WTC11 (cell line): ENCODE results near the gene NKAIN4. TPM values are rescaled to one million over a fixed set of nuclear protein-coding genes. Genes with fewer than 3 reads are reported as not detected.

Experiments used
- ATAC-seq: fragments of 200-7000 bp; cut with Tn5 transposase; 2 replicates; pipeline ENCODE4 v1.10.0; 2021; ENCODE audit warnings: mild to moderate bottlenecking, moderate library complexity
- CTCF ChIA-PET: fragments of 300-600 bp; sonication (Branson Sonifier 250); formaldehyde crosslinking; loops from one replicate; lab custom pipeline; 2021; ENCODE audit warnings: antibody characterized with exemption; lab: Charles Lee
- POLR2A ChIA-PET: fragments of 350-600 bp; sonication (Branson Sonifier 250); formaldehyde crosslinking; loops from one replicate; lab custom pipeline; 2021; ENCODE audit warnings: antibody characterized with exemption; lab: Charles Lee
- DNase-seq: peaks from one replicate; pipeline ENCODE4 v3.0.0; 2021; ENCODE audit warnings: low spot score
- H3K27ac Mint-ChIP-seq: 2 replicates; pipeline ENCODE4 v1.8.0; 2021; ENCODE audit warnings: mixed read lengths
- H3K27me3 Mint-ChIP-seq: 2 replicates; pipeline ENCODE4 v1.8.0; 2021; ENCODE audit warnings: low read depth, mild to moderate bottlenecking, moderate library complexity, mixed read lengths
- H3K36me3 Mint-ChIP-seq: 2 replicates; pipeline ENCODE4 v1.8.0; 2021; ENCODE audit warnings: mixed read lengths
- H3K4me1 Mint-ChIP-seq: 2 replicates; pipeline ENCODE4 v1.8.0; 2022; ENCODE audit warnings: mixed read lengths
- H3K4me3 Mint-ChIP-seq: 2 replicates; pipeline ENCODE4 v1.8.0; 2021; ENCODE audit warnings: mild to moderate bottlenecking, moderate library complexity, mixed read lengths
- H3K9me3 Mint-ChIP-seq: 2 replicates; pipeline ENCODE4 v1.8.0; 2021; ENCODE audit warnings: mixed read lengths
- ATF1 ChIP-seq: sonication (generic); formaldehyde crosslinking; IDR thresholded peaks from 2 replicates; pipeline ENCODE4 v1.8.1; 2023; ENCODE audit warnings: mild to moderate bottlenecking, moderate library complexity, missing genetic modification reagents
- E2F5 ChIP-seq: sonication (generic); formaldehyde crosslinking; IDR thresholded peaks from 2 replicates; pipeline ENCODE4 v1.8.1; 2022; ENCODE audit warnings: mild to moderate bottlenecking, moderate library complexity, missing genetic modification reagents
- FOXK1 ChIP-seq: sonication (generic); formaldehyde crosslinking; IDR thresholded peaks from 2 replicates; pipeline ENCODE4 v1.8.0; 2022; ENCODE audit warnings: mild to moderate bottlenecking, moderate library complexity, missing genetic modification reagents
- PRDM15 ChIP-seq: sonication (generic); formaldehyde crosslinking; IDR thresholded peaks from 2 replicates; pipeline ENCODE4 v1.8.0; 2022; ENCODE audit warnings: missing genetic modification reagents
- PREB ChIP-seq: sonication (generic); formaldehyde crosslinking; IDR thresholded peaks from 2 replicates; pipeline ENCODE4 v1.8.1; 2022; ENCODE audit warnings: mild to moderate bottlenecking, missing genetic modification reagents, moderate library complexity, borderline replicate concordance
- SMAD3 ChIP-seq: sonication (generic); formaldehyde crosslinking; IDR thresholded peaks from 2 replicates; pipeline ENCODE4 v1.8.0; 2022; ENCODE audit warnings: missing genetic modification reagents, mild to moderate bottlenecking, borderline replicate concordance
- TCF7 ChIP-seq: sonication (generic); formaldehyde crosslinking; IDR thresholded peaks from 2 replicates; pipeline ENCODE4 v1.8.0; 2022; ENCODE audit warnings: mild to moderate bottlenecking, low read depth, missing genetic modification reagents, moderate library complexity
- total RNA-seq: library from RNA; stranded (reverse); gene quantifications from 3 replicates; pipeline ENCODE4 v1.2.3, GENCODE V29; 2021
- TF ChIP-seq, protein P1 (sequence below): sonication (generic); formaldehyde crosslinking; IDR thresholded peaks from 2 replicates; pipeline ENCODE4 v1.8.1; 2023; ENCODE audit warnings: mild to moderate bottlenecking, missing genetic modification reagents, borderline replicate concordance
- TF ChIP-seq, protein P2 (sequence below): sonication (generic); formaldehyde crosslinking; conservative IDR thresholded peaks from 2 replicates; pipeline ENCODE4 v1.8.1; 2022; ENCODE audit warnings: mild to moderate bottlenecking, missing genetic modification reagents
- TF ChIP-seq, protein P3 (sequence below): sonication (generic); formaldehyde crosslinking; conservative IDR thresholded peaks from 2 replicates; pipeline ENCODE4 v1.8.1; 2023; ENCODE audit warnings: mild to moderate bottlenecking, low read depth, missing genetic modification reagents, moderate library complexity
- TF ChIP-seq, protein P4 (sequence below): sonication (generic); formaldehyde crosslinking; IDR thresholded peaks from 2 replicates; pipeline ENCODE4 v1.8.0; 2023; ENCODE audit warnings: missing genetic modification reagents, mild to moderate bottlenecking, borderline replicate concordance

NKAIN4 gene
- total RNA-seq, 1 experiment from 2014 or later: 7.2 TPM

- TF ChIP-seq, protein P1, sequence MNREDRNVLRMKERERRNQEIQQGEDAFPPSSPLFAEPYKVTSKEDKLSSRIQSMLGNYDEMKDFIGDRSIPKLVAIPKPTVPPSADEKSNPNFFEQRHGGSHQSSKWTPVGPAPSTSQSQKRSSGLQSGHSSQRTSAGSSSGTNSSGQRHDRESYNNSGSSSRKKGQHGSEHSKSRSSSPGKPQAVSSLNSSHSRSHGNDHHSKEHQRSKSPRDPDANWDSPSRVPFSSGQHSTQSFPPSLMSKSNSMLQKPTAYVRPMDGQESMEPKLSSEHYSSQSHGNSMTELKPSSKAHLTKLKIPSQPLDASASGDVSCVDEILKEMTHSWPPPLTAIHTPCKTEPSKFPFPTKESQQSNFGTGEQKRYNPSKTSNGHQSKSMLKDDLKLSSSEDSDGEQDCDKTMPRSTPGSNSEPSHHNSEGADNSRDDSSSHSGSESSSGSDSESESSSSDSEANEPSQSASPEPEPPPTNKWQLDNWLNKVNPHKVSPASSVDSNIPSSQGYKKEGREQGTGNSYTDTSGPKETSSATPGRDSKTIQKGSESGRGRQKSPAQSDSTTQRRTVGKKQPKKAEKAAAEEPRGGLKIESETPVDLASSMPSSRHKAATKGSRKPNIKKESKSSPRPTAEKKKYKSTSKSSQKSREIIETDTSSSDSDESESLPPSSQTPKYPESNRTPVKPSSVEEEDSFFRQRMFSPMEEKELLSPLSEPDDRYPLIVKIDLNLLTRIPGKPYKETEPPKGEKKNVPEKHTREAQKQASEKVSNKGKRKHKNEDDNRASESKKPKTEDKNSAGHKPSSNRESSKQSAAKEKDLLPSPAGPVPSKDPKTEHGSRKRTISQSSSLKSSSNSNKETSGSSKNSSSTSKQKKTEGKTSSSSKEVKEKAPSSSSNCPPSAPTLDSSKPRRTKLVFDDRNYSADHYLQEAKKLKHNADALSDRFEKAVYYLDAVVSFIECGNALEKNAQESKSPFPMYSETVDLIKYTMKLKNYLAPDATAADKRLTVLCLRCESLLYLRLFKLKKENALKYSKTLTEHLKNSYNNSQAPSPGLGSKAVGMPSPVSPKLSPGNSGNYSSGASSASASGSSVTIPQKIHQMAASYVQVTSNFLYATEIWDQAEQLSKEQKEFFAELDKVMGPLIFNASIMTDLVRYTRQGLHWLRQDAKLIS (CRISPR knock-in tag): no peak
- TF ChIP-seq SMAD3 (CRISPR knock-in tag) (no peak), ATF1 (no peak), PREB (CRISPR knock-in tag) (no peak)
- TF ChIP-seq, protein P2, sequence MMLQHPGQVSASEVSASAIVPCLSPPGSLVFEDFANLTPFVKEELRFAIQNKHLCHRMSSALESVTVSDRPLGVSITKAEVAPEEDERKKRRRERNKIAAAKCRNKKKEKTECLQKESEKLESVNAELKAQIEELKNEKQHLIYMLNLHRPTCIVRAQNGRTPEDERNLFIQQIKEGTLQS (CRISPR knock-in tag): no peak
- TF ChIP-seq, protein P3, sequence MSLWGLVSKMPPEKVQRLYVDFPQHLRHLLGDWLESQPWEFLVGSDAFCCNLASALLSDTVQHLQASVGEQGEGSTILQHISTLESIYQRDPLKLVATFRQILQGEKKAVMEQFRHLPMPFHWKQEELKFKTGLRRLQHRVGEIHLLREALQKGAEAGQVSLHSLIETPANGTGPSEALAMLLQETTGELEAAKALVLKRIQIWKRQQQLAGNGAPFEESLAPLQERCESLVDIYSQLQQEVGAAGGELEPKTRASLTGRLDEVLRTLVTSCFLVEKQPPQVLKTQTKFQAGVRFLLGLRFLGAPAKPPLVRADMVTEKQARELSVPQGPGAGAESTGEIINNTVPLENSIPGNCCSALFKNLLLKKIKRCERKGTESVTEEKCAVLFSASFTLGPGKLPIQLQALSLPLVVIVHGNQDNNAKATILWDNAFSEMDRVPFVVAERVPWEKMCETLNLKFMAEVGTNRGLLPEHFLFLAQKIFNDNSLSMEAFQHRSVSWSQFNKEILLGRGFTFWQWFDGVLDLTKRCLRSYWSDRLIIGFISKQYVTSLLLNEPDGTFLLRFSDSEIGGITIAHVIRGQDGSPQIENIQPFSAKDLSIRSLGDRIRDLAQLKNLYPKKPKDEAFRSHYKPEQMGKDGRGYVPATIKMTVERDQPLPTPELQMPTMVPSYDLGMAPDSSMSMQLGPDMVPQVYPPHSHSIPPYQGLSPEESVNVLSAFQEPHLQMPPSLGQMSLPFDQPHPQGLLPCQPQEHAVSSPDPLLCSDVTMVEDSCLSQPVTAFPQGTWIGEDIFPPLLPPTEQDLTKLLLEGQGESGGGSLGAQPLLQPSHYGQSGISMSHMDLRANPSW (CRISPR knock-in tag): no peak
- TF ChIP-seq, all 79 proteins: peak for 0
Measured at GRCh38 chr20:63238031-63238430, 16.2 kb downstream of the NKAIN4 start (continued).

DNA sequence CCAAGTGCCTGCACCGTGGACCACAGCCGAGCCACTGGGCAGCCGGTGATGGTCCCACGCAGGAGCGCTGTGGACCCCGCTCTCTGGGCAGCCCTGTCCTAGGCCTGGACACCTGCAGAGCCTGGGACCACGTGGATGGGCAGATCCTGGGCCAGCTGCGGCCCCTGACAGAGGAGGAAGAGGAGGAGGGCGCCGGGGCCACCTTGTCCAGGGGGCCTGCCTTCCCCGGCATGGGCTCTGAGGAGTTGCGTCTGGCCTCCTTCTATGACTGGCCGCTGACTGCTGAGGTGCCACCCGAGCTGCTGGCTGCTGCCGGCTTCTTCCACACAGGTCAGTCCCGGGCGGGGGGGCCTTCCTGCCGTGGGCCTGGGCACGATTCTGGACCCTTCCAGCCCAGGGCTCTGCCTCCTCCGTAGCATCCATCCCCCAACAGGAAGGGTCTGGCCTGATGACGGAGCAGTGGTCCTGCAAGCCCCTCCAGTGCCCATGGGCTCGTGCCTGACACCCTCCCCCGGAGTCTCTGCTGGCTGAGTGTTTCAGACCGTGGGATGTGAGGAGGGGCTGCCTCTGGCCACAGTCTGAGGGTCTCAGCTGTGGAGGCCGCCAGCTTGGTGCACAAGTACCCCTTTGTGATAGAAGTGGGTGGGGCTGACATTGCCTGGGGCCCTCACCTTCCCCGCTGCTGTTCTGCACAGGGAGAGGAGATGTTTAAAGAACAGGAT lies 18.0 kb downstream of the NKAIN4 start:
- no peak for ATAC-seq
- no peak for DNase-seq
- Mint-ChIP-seq H3K4me3 (no peak overlapping the region), H3K27me3 (peaks cover 6% of the 10 kb centered on the region), H3K27ac (no peak overlapping the region; the same call in 1 of the 2 replicates), H3K4me1 (peaks cover 8% of the 10 kb centered on the region; the same call in 1 of the 2 replicates), H3K9me3 (no peaks in the 10 kb centered on the region), H3K36me3 (no peaks in the 10 kb centered on the region)
- ChIA-PET CTCF (interaction anchor here (3.0 to 8.1 kb wide), 3 partner anchors 12 to 45 kb away, joined by 16 to 151 read pairs (median 56); partner anchors contain the start of gene NKAIN4), POLR2A (interaction anchor here (0.9 to 1.6 kb wide), 2 partner anchors 17 to 19 kb away, joined by 3 to 5 read pairs; no protein-coding TSS in a partner anchor)
- TF ChIP-seq TCF7 (no peak), PRDM15 (CRISPR knock-in tag) (no peak), FOXK1 (CRISPR knock-in tag) (no peak), E2F5 (CRISPR knock-in tag) (no peak)
- TF ChIP-seq, protein P1 (CRISPR knock-in tag): no peak
- TF ChIP-seq, protein P4, sequence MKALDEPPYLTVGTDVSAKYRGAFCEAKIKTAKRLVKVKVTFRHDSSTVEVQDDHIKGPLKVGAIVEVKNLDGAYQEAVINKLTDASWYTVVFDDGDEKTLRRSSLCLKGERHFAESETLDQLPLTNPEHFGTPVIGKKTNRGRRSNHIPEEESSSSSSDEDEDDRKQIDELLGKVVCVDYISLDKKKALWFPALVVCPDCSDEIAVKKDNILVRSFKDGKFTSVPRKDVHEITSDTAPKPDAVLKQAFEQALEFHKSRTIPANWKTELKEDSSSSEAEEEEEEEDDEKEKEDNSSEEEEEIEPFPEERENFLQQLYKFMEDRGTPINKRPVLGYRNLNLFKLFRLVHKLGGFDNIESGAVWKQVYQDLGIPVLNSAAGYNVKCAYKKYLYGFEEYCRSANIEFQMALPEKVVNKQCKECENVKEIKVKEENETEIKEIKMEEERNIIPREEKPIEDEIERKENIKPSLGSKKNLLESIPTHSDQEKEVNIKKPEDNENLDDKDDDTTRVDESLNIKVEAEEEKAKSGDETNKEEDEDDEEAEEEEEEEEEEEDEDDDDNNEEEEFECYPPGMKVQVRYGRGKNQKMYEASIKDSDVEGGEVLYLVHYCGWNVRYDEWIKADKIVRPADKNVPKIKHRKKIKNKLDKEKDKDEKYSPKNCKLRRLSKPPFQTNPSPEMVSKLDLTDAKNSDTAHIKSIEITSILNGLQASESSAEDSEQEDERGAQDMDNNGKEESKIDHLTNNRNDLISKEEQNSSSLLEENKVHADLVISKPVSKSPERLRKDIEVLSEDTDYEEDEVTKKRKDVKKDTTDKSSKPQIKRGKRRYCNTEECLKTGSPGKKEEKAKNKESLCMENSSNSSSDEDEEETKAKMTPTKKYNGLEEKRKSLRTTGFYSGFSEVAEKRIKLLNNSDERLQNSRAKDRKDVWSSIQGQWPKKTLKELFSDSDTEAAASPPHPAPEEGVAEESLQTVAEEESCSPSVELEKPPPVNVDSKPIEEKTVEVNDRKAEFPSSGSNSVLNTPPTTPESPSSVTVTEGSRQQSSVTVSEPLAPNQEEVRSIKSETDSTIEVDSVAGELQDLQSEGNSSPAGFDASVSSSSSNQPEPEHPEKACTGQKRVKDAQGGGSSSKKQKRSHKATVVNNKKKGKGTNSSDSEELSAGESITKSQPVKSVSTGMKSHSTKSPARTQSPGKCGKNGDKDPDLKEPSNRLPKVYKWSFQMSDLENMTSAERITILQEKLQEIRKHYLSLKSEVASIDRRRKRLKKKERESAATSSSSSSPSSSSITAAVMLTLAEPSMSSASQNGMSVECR (CRISPR knock-in tag): no peak
